HG02840 (cell line): ENCODE results near the gene TPRN.

Experiments used
- ATAC-seq: cut with Tn5 transposase; IDR thresholded peaks from one replicate; pipeline ENCODE4 v1.9.1; 2021; ENCODE audit warnings: mild to moderate bottlenecking, moderate library complexity, moderate number of reproducible peaks; ENCODE audit not compliant: unreplicated experiment, low FRiP score

Gene TPRN

GRCh38 chr9:137236238-137236935 is 35.8 kb upstream of the TPRN start:
- ATAC-seq, result no peak

- ATAC-seq, result no peak
Measured at GRCh38 chr9:137235424-137236237, 35.1 kb upstream of the TPRN start.

- no peak for ATAC-seq
Measured at GRCh38 chr9:137234758-137235423, 34.4 kb upstream of the TPRN start.

- no peak for ATAC-seq
Measured at GRCh38 chr9:137234055-137234697, 33.6 kb upstream of the TPRN start.

GRCh38 chr9:137233143-137233980 is 32.8 kb upstream of the TPRN start:
- ATAC-seq, result no peak

- no peak for ATAC-seq
Measured at GRCh38 chr9:137232510-137232909, 32.0 kb upstream of the TPRN start.

- no peak for ATAC-seq
Measured at GRCh38 chr9:137232101-137232500, 31.6 kb upstream of the TPRN start.

- ATAC-seq, result no peak
Measured at GRCh38 chr9:137231372-137232039, 31.0 kb upstream of the TPRN start.

- ATAC-seq, result no peak
Measured at GRCh38 chr9:137230705-137231371, 30.3 kb upstream of the TPRN start, which contains the start of gene SLC34A3. Gene SLC34A3 (plus strand): TSS chr9:137230901. CDS start chr9:137231703, 802 bp downstream.

- no peak for ATAC-seq
Measured at GRCh38 chr9:137229903-137230704, 29.6 kb upstream of the TPRN start.

- ATAC-seq, result no peak
Measured at GRCh38 chr9:137228968-137229896, 28.7 kb upstream of the TPRN start.

- no peak for ATAC-seq
Measured at GRCh38 chr9:137228506-137228967, 28.0 kb upstream of the TPRN start.

- ATAC-seq, result no peak
Measured at GRCh38 chr9:137227853-137228505, 27.4 kb upstream of the TPRN start.

- ATAC-seq, result no peak
Measured at GRCh38 chr9:137227054-137227852, 26.7 kb upstream of the TPRN start, which contains the start of gene RNF224. Gene RNF224 (plus strand): TSS chr9:137227502. CDS start chr9:137228336, 834 bp downstream.

- no peak for ATAC-seq
Measured at GRCh38 chr9:137226338-137227053, 26.0 kb upstream of the TPRN start.
